ENCODE data around the gene LAMB4.

DNA sequence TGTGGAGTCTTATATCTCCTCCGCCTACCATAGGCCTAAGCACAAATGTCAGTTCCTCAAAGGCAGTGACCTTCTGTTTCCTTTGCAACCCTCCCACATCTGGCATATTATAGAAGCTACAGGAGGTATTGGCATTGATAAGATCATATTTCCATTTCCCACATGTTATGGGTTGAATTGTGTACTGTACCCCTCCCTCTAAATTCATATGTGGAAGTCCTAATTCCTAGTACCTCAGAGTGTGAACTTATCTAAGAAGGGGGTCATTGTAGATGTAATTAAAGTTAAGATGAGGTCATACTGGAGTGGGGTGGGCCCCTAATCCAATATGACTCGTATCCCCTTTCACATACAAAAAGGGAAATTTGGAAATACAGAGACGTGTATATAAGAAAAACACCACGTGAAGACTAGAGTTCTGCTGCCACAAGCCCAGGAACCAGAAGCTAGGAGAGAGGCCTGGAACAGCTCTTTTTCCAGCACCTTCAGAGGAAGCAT, 6.1 kb upstream of the LAMB4 start:
- TF ChIP-seq, protein P1, sequence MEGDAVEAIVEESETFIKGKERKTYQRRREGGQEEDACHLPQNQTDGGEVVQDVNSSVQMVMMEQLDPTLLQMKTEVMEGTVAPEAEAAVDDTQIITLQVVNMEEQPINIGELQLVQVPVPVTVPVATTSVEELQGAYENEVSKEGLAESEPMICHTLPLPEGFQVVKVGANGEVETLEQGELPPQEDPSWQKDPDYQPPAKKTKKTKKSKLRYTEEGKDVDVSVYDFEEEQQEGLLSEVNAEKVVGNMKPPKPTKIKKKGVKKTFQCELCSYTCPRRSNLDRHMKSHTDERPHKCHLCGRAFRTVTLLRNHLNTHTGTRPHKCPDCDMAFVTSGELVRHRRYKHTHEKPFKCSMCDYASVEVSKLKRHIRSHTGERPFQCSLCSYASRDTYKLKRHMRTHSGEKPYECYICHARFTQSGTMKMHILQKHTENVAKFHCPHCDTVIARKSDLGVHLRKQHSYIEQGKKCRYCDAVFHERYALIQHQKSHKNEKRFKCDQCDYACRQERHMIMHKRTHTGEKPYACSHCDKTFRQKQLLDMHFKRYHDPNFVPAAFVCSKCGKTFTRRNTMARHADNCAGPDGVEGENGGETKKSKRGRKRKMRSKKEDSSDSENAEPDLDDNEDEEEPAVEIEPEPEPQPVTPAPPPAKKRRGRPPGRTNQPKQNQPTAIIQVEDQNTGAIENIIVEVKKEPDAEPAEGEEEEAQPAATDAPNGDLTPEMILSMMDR (IDR thresholded peaks at IDR 0.05) = no peak
- TF ChIP-seq POLR2A (IDR thresholded peaks at IDR 0.05) (no peak), POLR2AphosphoS5 (IDR thresholded peaks at IDR 0.05) (no peak)

Measured in prostate gland (tissue), 2 donors.